Activated naive CD4-positive, alpha-beta T cell treated with anti-CD3 and anti-CD28 coated beads for 36 hours (primary cell): ENCODE data around the gene BMP2K. TPM values are rescaled to one million over a fixed set of nuclear protein-coding genes. Genes with fewer than 3 reads are reported as not detected.

ENCODE experiments used
- CTCF ChIA-PET: fragments of 350-600 bp; sonication (Branson Sonifier 250); formaldehyde crosslinking; loops from one replicate; lab custom pipeline; 2021; ENCODE audit warnings: antibody characterized with exemption; lab: Charles Lee
- DNase-seq: peaks from one replicate; pipeline ENCODE4 v3.0.0-alpha.2; 2020
- H3K27ac Mint-ChIP-seq: one replicate; pipeline ENCODE4 v1.8.0; 2021; ENCODE audit warnings: mild to moderate bottlenecking, mixed read lengths
- H3K27me3 Mint-ChIP-seq: one replicate; pipeline ENCODE4 v1.8.0; 2021; ENCODE audit warnings: low read depth, mixed read lengths
- H3K36me3 Mint-ChIP-seq: one replicate; pipeline ENCODE4 v1.8.0; 2021; ENCODE audit warnings: low read depth, mixed read lengths
- H3K4me1 Mint-ChIP-seq: one replicate; pipeline ENCODE4 v1.8.0; 2021; ENCODE audit warnings: low read depth, mixed read lengths
- H3K4me3 Mint-ChIP-seq: one replicate; pipeline ENCODE4 v1.8.0; 2021; ENCODE audit warnings: mild to moderate bottlenecking, moderate library complexity, mixed read lengths
- H3K9me3 Mint-ChIP-seq: one replicate; pipeline ENCODE4 v1.8.0; 2021; ENCODE audit warnings: mixed read lengths
- intact Hi-C: fragments of 100-400 bp; cut with micrococcal nuclease; formaldehyde crosslinking; loops from one replicate; pipeline ENCODE4 v1.15.1; 2023
- total RNA-seq, 2 experiments: library from RNA; stranded (reverse); gene quantifications; one replicate each; pipeline ENCODE4 v1.2.3, GENCODE V29; 2021

Gene BMP2K
- total RNA-seq, 2 experiments from 2014 or later = 12.7 to 14.5 TPM

DNA sequence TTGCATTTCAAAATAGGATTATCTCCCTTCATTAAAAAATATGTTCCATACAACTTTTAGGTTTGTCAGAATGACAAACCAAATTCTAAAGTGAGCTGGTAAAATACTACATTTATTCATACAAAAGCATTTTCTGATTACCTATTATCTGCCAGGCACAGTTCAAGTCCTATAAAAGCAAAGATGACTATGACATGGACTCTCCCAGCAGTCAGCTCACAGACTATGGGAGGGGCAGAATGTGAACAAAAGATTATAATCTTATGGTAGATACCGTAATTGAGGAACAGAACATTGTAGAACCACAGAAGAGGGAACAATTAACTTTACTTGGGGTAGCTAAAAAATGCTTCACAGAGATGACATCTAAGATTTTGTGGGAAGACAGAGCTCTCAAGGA, 150.7 kb downstream of the BMP2K start:
- no peak for DNase-seq
- no peaks in the 10 kb centered on the region for H3K27me3 Mint-ChIP-seq
- H3K36me3 Mint-ChIP-seq = peaks cover 25% of the 10 kb centered on the region
- H3K9me3 Mint-ChIP-seq = no peaks in the 10 kb centered on the region
- intact Hi-C loops = no loop called here
- no peaks in the 10 kb centered on the region for H3K4me1 Mint-ChIP-seq
- CTCF ChIA-PET = no interaction called here
- H3K4me3 Mint-ChIP-seq = no peak overlapping the region
- H3K27ac Mint-ChIP-seq = no peak overlapping the region

DNA sequence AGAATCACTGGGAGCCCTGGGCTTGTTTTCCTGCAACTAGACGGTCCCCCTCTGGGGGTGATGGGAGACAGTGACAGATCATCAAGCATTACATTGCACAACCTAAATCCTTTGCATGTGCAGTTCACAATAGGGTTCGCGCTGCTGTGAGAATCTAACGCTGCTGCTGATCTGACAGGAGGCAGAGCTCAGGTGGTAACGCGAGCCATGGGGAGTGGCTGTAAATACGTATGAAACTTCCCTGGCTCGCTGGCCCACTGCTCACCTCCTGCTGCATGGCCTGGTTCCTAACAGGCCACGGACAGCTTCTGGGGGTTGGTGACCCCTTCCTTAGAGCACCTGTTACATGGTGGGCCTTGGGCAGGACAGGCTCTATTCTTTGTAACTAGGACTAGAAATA, 152.7 kb downstream of the BMP2K start:
- no peak for DNase-seq
- H3K27ac Mint-ChIP-seq = no peak overlapping the region
- no peaks in the 10 kb centered on the region for H3K27me3 Mint-ChIP-seq
- intact Hi-C loops = no loop called here
- no peaks in the 10 kb centered on the region for H3K9me3 Mint-ChIP-seq
- H3K4me1 Mint-ChIP-seq = no peaks in the 10 kb centered on the region
- CTCF ChIA-PET = no interaction called here
- no peak overlapping the region for H3K4me3 Mint-ChIP-seq
- H3K36me3 Mint-ChIP-seq = peaks cover 26% of the 10 kb centered on the region

DNA sequence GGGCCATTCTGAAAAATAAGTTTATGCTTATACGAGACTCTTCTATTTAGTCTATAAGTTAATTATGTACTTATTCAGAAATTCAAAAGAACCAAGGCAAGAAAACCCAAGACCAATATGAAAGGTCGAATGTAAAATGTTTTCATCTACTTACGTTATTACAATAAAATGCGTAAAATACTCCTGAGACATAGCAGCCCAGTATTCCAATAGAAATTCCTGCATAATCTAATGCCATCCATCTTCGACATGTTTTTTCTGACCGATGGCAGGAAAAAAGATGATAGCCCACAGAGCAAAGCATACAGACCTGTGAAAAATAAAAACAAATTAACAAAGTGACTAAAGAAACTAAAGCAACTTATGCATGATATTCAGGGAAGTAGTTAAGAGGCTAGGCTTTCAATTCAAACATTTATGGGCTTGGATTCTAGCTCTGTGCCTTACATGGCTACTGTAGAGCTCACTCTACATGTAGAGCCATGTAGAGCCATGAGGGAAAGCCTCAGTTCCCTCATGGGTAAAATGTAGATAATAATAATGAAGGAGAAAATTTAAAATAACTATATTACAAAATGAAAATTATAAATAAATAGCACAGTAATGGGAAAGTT, 154.0 kb downstream of the BMP2K start:
- Mint-ChIP-seq H3K36me3 (peaks cover 27% of the 10 kb centered on the region), H3K4me1 (peaks cover 2% of the 10 kb centered on the region), H3K9me3 (no peaks in the 10 kb centered on the region), H3K27me3 (no peaks in the 10 kb centered on the region), H3K4me3 (no peak overlapping the region), H3K27ac (no peak overlapping the region)
- CTCF ChIA-PET = no interaction called here
- DNase-seq = no peak
- intact Hi-C loops = loop anchor here (10.0 kb wide), 1 partner anchor 975 kb away; no protein-coding TSS in a partner anchor

DNA sequence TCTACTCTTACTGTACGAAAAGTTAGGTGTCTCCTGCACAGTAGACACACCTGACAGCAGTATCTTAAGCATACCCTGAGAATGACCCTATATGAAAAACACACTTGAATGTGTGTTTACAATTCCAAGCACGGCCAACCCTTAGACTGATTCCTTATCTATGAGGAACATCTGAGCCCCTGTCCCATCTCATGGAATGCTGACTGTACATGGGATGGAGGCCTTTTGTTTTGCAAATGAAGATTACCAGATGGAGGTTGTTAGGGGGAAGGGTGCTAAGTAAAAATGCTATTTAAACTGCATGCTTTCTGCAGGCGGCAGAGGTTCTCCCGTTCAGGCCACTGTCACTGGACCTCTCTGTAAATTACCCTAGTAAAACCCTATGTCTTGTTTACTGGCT, 160.8 kb downstream of the BMP2K start:
- H3K27me3 Mint-ChIP-seq = no peaks in the 10 kb centered on the region
- peaks cover 28% of the 10 kb centered on the region for H3K4me1 Mint-ChIP-seq
- H3K36me3 Mint-ChIP-seq = peaks cover 8% of the 10 kb centered on the region
- CTCF ChIA-PET = no interaction called here
- intact Hi-C loops = loop anchor here (1.0 to 10.0 kb wide), 7 partner anchors 880 to 1605 kb away; partner anchors contain the start of gene FRAS1
- H3K9me3 Mint-ChIP-seq = no peaks in the 10 kb centered on the region
- no peak for DNase-seq
- H3K4me3 Mint-ChIP-seq = no peak overlapping the region
- no peak overlapping the region for H3K27ac Mint-ChIP-seq

DNA sequence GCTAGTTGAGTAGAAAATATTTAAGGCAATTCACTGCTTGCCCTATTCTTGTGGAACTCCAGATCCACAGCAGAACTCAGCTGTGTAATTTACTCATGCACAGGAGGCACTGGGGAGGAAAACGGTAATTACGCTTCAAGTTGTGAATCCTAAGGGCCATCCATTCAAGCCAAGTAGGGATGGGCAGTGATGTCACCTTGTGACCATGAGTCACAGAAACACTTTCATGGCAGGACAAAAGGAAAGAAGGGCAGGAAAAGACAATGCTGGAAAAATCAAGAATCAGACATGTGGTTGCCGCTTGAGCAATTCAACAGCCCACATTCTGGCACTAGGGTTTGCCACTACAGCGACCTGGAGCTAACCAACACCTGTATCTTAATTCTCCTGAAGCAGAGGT, 161.7 kb downstream of the BMP2K start:
- H3K27me3 Mint-ChIP-seq = no peaks in the 10 kb centered on the region
- no peak overlapping the region for H3K27ac Mint-ChIP-seq
- CTCF ChIA-PET = no interaction called here
- no peaks in the 10 kb centered on the region for H3K9me3 Mint-ChIP-seq
- DNase-seq = no peak
- H3K4me3 Mint-ChIP-seq = peak overlapping the region; percentile 33
- peaks cover 6% of the 10 kb centered on the region for H3K36me3 Mint-ChIP-seq
- H3K4me1 Mint-ChIP-seq = peaks cover 28% of the 10 kb centered on the region
- intact Hi-C loops = loop anchor here (2.0 to 10.0 kb wide), 9 partner anchors 281 to 1604 kb away; no protein-coding TSS in a partner anchor

DNA sequence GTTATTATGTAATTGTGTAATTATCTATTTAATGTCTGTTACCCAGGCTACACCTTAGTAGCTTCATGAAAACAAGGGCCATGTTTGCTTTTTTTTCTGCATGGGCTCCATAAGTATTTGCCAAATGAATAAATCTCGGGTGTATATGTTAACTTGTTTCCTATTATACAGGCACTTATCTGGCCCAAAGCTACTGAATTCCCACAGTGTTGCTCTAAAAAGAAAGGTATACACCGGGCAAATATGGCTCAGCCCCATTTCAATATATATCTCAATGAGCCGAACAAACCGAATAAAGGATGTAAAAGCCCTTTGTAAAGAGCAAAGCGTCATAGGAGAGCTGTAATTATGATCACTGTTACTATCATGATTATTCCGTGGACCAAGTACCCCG, 162.3 kb downstream of the BMP2K start:
- Mint-ChIP-seq H3K4me3 (peak overlapping the region; percentile 92), H3K27ac (peak overlapping the region; percentile 50), H3K4me1 (peaks cover 28% of the 10 kb centered on the region), H3K36me3 (peaks cover 6% of the 10 kb centered on the region), H3K27me3 (peaks cover 2% of the 10 kb centered on the region), H3K9me3 (no peaks in the 10 kb centered on the region)
- CTCF ChIA-PET = interaction anchor here (0.6 to 1.9 kb wide), 3 partner anchors 14 to 324 kb away, joined by 3 to 12 read pairs (median 4); no protein-coding TSS in a partner anchor
- DNase-seq = no peak
- intact Hi-C loops = loop anchor here (2.0 to 10.0 kb wide), 9 partner anchors 282 to 1604 kb away; no protein-coding TSS in a partner anchor

DNA sequence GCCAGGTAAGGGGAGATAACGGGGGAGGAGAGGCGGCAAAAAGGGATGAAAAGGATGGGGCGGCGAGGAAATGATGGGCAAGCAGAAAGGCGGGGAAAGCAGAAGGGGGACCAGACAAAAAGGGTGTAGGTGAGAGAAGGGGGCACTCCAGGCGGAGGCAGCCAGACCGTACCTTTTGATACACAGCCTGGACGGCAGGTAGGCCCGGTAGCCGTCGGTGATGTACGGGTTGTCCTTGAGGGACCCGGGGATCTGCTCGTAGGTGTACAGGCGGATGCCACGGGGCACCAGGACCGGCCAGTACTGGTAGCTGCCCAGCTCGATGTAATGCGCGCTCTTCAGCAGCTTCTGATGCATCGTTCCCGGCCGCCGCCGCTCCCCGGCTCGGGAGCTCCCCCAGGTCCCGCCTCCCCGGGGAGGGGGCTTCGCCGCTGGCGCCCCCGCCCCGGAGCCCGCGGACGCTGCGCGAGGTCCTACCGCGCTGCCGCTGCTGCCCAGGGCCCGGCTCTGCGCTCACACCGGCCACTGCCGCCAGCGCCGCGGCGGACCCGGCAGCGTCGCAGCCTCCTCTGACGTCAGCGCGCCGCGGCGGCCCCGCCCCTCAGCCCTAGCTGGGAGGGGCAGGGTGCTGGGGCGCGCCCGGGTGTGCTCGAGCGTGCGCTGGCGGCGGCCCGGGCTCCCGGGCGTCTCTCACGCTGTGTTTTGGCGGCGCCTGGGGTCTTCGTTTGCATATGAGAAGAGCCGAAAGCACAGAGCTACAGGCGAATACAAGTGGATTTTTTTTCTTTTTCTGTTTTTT, 162.9 kb downstream of the BMP2K start, which contains the start of gene PAQR3:
Gene PAQR3, minus strand, starts transcription at position 571 of the 799 bp plus-strand sequence. Its CDS starts 214 bp downstream, at position 357.
- intact Hi-C loops = loop anchor here (1.0 to 10.0 kb wide), 11 partner anchors 162 to 1603 kb away; no protein-coding TSS in a partner anchor
- Mint-ChIP-seq H3K27me3 (peaks cover 2% of the 10 kb centered on the region), H3K36me3 (peaks cover 5% of the 10 kb centered on the region), H3K9me3 (no peaks in the 10 kb centered on the region), H3K4me3 (peak within 1 kb of the TSS; percentile 92), H3K4me1 (peaks cover 28% of the 10 kb centered on the region), H3K27ac (peak within 1 kb of the TSS; percentile 50)
- DNase-seq = peak; percentile 82
- CTCF ChIA-PET = interaction anchor here (0.6 to 1.9 kb wide), 3 partner anchors 13 to 324 kb away, joined by 3 to 12 read pairs (median 4); no protein-coding TSS in a partner anchor

DNA sequence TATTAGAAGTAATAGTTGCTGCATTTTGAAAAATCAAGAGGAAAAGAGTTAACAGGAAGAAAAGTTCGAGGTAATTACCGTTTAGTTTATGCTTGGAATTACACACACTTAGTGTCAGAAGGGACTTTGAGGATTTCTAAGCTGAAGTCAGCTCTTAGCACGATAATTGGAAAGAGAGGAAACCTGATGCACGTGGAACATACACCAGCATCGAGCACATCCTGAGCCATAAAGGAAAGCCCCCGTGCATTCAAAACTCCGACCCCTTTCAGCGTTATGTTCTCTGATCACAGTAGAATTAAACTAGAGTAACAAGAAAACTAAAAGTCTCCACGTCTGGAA, 163.5 kb downstream of the BMP2K start:
- intact Hi-C loops = loop anchor here (1.0 to 10.0 kb wide), 11 partner anchors 162 to 1603 kb away; no protein-coding TSS in a partner anchor

DNA sequence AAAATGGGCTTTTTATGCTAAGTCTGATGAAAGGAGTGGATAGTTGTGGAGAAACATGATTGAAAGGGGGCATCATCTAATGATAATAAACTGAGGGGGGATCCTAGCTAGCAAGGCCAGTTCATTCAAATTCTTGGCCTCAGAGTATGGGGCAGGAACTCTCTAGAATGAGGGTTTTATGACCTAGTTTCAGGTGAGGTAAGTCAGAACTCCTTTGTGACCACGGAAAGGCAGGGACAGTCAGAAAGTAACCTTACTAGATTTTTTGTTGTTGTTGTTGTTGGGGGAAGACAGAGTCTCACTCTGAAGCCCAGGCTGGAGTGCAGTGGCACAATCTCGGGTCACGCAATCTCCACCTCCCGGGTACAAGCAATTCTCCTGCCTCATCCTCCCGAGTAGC, 164.6 kb downstream of the BMP2K start:
- CTCF ChIA-PET = interaction anchor here (0.7 kb wide), 1 partner anchor 1123 kb away, joined by 3 read pairs; no protein-coding TSS in a partner anchor
- Mint-ChIP-seq H3K9me3 (no peaks in the 10 kb centered on the region), H3K4me1 (peaks cover 26% of the 10 kb centered on the region), H3K27ac (no peak overlapping the region), H3K27me3 (peaks cover 6% of the 10 kb centered on the region), H3K36me3 (peaks cover 2% of the 10 kb centered on the region), H3K4me3 (no peak overlapping the region)
- intact Hi-C loops = no loop called here
- DNase-seq = peak; percentile 16

More for the DNA sequence above, 163.5 kb downstream of the BMP2K start:
- H3K4me1 Mint-ChIP-seq = peaks cover 28% of the 10 kb centered on the region
- peak overlapping the region; percentile 74 for H3K4me3 Mint-ChIP-seq
- H3K36me3 Mint-ChIP-seq = peaks cover 2% of the 10 kb centered on the region
- CTCF ChIA-PET = interaction anchor here (1.4 to 1.9 kb wide), 2 partner anchors 13 to 281 kb away, joined by 4 to 12 read pairs; no protein-coding TSS in a partner anchor
- H3K27ac Mint-ChIP-seq = peak overlapping the region; percentile 43
- no peak for DNase-seq
- H3K9me3 Mint-ChIP-seq = no peaks in the 10 kb centered on the region
- H3K27me3 Mint-ChIP-seq = peaks cover 2% of the 10 kb centered on the region

DNA sequence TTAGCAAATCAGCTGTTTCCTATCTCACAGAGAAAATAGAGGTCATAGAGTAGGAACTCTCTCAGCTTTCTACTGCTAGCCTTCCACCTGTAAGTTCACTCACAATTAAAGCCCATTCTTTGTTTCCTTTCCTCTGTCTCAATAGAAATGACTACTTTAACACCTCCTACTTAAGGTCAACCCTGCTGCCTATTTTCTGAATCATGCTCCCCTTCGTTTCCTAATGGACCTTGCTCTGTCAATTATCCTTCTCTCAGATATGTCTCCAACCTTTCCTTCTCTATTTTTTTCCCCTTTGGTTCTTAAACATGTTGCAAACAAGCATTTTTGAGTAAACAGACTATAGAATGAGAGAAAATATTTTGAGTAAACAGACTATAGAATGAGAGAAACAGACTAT, 168.2 kb downstream of the BMP2K start:
- Mint-ChIP-seq H3K4me1 (peaks cover 6% of the 10 kb centered on the region), H3K9me3 (no peaks in the 10 kb centered on the region), H3K27me3 (peaks cover 18% of the 10 kb centered on the region), H3K27ac (no peak overlapping the region), H3K36me3 (no peaks in the 10 kb centered on the region), H3K4me3 (no peak overlapping the region)
- DNase-seq = no peak
- CTCF ChIA-PET = no interaction called here
- intact Hi-C loops = no loop called here

DNA sequence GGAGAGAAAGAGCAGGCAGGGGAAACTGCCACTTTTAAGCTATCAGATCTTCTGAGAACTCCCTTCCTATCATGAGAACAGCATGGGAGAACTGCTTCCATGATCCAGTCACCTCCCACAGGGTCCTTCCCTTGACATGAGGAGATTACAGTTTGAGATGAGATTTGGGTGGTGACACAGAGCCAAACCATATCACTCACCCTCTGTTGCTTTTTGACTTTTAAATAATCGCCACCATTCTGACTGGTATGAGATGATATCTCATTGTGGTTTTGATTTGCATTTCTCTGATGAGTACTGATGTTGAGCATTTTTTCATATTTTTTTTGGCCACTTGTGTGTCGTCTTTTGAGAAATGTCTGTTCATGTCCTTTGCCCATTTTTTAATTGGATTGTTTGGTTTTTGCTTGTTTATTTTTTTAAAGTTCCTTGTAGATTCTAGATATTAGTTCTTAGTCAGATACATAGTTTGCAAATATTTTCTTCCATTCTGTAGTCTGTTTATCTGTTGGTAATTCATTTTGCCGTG, 169.6 kb downstream of the BMP2K start:
- intact Hi-C loops = no loop called here
- Mint-ChIP-seq H3K4me3 (no peak overlapping the region), H3K27me3 (peaks cover 20% of the 10 kb centered on the region), H3K4me1 (peaks cover 4% of the 10 kb centered on the region), H3K36me3 (no peaks in the 10 kb centered on the region), H3K9me3 (no peaks in the 10 kb centered on the region), H3K27ac (no peak overlapping the region)
- CTCF ChIA-PET = no interaction called here
- DNase-seq = no peak

DNA sequence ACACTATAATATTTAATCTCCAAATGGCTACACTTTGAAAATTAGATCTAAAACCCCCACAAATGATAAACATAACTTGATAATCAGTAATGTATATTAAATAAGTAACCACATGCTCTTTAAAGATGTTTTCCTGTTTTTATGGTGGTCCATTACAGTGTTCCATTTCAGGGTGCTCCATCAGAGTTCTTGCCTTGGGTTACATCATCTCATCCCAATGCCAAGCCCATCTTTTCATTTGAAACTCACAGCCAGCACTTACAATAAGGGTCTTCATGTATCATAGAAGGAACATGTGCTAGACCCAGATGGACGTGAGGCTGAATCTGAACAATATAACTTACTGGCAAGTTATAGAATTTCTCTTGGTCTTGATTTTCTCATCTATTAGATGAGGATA, 173.6 kb downstream of the BMP2K start:
- Mint-ChIP-seq H3K4me1 (peaks cover 2% of the 10 kb centered on the region), H3K36me3 (no peaks in the 10 kb centered on the region), H3K27me3 (peaks cover 18% of the 10 kb centered on the region), H3K4me3 (no peak overlapping the region), H3K9me3 (no peaks in the 10 kb centered on the region), H3K27ac (no peak overlapping the region)
- intact Hi-C loops = loop anchor here (5.0 to 10.0 kb wide), 4 partner anchors 295 to 1388 kb away; partner anchors contain the start of gene CFAP299
- CTCF ChIA-PET = no interaction called here
- no peak for DNase-seq
